ENCODE data around the gene CORO1C.

DNA sequence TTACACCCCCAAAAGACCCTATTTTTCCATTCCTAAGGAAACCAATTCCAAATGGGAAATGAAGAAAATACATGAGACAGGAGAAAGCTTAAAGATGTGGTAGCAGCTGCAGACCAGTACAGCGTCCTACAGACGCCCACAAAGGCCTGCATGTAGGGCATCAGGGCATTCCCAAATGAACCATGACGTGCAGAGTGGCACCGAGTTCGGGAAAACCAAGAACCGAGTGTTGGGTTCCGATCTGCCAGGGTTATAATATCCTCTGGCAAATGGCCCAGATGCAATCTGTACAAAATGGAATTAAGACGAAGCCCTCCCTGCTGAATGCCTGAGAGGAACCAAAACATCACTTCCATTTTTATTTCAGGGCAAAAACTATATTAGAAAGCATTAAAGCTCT lies 63.3 kb downstream of the CORO1C start:
- TF ChIP-seq, protein P1, sequence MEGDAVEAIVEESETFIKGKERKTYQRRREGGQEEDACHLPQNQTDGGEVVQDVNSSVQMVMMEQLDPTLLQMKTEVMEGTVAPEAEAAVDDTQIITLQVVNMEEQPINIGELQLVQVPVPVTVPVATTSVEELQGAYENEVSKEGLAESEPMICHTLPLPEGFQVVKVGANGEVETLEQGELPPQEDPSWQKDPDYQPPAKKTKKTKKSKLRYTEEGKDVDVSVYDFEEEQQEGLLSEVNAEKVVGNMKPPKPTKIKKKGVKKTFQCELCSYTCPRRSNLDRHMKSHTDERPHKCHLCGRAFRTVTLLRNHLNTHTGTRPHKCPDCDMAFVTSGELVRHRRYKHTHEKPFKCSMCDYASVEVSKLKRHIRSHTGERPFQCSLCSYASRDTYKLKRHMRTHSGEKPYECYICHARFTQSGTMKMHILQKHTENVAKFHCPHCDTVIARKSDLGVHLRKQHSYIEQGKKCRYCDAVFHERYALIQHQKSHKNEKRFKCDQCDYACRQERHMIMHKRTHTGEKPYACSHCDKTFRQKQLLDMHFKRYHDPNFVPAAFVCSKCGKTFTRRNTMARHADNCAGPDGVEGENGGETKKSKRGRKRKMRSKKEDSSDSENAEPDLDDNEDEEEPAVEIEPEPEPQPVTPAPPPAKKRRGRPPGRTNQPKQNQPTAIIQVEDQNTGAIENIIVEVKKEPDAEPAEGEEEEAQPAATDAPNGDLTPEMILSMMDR (conservative IDR thresholded peaks at IDR 0.05): no peak
- TF ChIP-seq EZH2 (IDR thresholded peaks at IDR 0.05; ENCODE audit: low read depth): no peak

All from PC-9 (cell line).